Measurements from ENCODE around the gene CMKLR1.

Gene CMKLR1

DNA sequence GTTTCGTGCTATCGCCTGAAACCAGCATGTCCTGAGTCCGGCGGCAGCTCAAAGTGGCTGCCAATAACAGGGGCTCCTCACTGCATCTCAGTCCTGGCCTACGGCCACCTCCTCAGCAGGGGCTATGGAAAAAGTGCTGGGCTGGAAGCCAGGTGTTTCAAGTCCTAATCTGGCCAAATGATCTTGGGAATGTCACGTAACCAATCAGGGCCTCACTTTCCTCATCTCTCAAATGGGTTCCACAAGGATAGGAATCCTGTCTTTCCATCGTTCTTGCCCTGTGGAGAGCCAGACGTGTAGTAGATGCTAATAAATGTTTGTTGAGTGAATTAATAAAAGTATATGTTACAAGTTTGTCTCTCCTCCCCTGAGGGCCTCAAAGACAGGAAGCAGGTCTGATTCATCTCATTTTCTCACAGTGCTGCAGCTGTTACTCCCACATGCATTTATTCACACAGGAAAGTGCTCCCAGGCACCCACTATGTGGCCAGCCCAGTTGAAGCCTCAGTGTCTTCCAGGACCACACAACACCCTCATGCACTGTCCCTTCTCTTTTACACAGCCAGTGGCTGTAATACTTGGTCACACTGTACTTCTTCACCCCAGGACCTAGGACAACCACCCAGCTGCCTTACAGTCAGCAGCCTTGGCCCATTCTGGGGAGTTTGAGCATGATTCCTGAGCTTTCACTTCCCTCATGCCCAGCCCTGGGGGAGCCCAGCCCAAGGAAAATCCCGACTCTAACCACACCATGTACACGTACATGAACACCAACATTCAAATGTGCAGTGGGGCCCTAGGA, 5.0 kb downstream of the CMKLR1 start:
- DNase-seq = no peak

DNA sequence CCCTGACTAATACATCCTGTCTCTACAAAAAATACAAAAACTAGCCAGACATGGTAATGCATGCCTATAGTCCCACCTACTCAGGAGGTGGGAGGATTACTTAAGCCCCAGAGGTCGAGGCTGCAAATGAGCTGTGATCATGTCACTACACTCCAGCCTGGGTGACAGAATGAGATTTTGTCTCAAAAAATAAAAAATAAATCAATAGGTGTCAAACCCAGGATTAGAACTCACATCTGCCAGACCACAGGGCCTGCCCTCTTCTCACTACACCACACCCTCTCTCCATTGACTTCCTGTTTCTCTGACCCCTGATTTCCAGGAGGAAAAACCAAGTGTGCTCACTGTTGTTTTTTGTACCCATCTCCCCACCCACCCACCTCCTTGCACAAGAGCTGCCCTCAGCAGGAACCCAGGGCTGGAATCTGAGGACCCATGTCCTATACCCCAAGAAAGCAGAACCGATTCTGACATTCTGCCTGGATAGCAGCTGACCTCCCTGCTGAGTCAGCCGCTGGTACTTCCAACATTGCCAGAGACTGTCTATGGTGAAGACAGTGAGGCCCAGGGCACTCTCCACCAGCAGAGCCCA, 6.2 kb downstream of the CMKLR1 start:
- no peak for DNase-seq

DNA sequence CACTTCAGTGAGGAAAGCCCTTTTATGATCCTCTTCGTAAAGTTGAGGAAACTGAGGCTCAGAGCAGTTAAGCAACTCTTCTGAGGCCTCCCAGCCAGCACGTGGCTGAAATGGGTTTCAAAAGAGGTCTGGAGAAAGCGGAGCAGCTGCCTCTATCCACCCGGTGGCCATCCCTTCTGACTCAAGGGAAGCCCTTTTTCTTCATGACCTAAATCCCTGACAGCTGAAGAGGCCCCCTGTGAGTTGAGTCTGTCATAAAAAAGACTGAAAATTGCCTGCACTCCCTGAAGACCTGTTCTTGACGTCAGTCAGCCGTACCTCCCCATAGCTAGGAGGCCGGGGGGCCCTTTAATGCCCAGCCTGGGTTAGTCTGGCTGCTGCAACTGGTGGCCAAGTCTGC, 10.7 kb downstream of the CMKLR1 start:
- no peak for DNase-seq

GRCh38 chr12:108327621-108328344, 11.3 kb downstream of the CMKLR1 start:
- no peak for DNase-seq

- DNase-seq = no peak
These were observed 12.8 kb downstream of the CMKLR1 start for GRCh38 chr12:108326254-108326750.

DNA sequence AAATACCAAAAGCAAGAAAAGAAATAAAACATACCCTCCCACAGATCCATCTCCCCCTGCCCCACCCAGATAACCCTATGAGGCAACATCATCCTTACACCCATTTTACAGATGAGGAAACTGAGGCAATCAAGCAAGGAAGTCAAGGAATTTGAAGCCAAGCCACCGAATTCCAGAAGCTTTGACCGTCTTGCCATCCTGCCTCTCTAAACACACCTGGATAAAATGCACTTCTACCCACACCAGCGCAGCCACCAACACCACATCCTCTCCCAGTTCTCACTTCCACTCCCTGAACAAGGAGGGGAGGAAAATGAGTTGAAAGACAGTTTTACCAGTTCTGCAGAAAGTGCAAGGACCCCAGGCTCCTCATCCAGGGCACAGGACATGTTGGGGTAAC, 13.6 kb downstream of the CMKLR1 start:
- no peak for DNase-seq

DNA sequence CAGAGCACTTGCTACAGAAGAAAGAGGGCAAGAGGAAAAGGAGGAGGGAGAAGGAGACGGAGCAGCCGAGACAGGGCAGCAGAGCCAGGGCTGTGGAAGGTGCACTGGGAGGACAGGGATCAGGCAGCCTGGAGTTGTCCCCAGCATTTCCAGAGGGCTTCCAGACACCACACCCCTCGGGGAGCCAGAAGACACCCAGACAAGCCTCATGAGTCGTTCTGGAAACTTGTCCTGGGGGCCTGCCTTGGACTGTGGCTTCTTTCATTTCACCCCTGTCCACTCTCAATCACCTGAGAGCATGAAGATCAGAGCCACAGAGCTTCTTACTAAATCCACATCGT, 14.1 kb downstream of the CMKLR1 start:
- no peak for DNase-seq

GRCh38 chr12:108324351-108325017, 14.6 kb downstream of the CMKLR1 start:
- DNase-seq = no peak

DNA sequence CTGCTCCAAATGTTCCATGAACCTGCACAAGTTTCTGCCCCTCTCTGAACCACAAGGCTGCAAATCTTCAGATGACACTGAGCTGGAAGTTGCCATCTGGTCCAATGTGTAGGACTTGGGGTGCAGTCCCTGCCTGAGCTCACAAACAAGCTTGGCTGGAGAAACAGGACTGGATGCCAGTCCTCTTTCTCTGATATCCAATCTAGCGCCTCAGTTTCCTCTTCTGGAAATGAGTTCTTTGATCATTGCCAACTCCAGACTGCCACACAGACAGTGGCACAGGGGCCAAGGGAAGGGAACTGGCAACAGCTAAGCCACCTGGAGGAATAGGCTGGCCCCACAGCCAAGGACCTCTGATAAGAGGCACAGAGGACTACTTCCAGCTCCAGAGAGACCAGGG, 15.5 kb downstream of the CMKLR1 start:
- DNase-seq = no peak

DNA sequence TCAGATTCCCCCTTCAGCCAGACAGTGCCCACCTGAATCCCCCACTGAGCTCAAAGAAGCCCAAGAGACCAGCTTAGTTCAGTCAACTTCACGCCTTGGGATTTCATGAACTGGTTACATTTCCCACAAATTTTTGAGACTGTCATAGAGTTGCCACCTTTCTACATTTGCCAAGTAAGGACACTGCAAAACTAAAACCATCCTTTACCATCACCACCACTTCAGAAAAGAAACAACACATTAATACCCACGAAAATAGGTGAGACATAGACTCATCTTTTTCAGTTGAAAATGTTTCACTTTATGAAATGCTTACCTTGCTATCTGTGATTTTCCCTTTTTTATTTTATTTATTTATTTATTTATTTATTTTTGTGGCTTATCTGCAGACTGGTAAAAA, 16.1 kb downstream of the CMKLR1 start:
- no peak for DNase-seq

DNA sequence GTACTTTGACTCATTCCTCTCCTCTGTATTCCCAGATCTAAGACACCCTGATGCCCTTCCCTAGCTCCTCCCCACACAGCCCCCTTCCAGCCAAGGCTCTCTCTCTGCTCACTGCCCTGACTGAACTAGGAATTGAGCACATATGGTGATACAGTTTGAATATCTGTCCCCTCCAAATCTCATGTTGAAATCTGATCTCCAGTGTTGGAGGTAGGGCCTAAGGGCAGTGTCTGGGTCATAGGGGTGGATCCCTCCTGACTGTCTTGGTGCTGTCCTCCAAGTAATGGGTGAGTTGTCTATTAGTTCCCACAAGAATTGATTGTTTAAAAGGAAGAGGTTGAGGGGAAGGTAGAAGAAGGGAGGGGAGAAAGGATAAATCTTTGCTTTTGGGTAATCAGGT, 17.4 kb downstream of the CMKLR1 start:
- DNase-seq = no peak

DNA sequence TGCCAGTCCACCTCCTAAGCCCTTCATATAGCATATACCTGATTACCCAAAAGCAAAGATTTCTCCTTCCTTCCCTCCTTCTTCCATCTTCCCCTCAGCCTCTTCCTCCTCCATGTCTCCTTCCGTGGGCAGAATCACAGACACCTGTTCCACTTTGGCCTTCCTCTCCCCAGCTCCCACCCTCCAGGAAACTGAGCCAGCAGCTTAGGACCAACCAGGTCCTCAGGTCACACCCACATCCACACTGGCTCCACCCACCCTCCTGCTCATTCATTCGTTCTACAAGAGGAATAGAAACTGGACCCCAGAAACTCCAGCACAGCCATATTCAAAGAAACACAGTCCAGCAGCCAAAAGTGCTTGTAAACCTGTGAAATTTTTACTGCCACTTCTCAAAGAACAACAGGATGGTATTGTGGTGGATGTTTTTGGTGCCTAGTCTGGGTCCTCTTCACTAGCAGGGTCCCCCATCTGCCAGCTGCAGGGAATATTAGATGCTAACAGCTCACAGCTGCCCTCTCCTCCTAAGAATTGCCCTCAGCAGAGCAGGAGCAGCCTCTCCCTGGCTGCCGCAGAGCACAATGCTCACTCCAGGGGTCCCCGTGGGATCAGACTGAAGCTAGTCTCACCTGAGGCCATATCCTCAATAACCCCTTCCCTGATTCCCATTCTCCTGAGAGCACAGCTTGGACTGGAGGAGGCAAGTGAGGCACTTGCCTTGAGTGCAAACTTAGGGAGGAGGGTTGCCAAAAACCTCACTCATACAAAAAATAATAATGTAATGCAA, 18.4 kb downstream of the CMKLR1 start:
- no peak for DNase-seq

GRCh38 chr12:108319277-108320234, 19.6 kb downstream of the CMKLR1 start:
- DNase-seq = no peak

DNA sequence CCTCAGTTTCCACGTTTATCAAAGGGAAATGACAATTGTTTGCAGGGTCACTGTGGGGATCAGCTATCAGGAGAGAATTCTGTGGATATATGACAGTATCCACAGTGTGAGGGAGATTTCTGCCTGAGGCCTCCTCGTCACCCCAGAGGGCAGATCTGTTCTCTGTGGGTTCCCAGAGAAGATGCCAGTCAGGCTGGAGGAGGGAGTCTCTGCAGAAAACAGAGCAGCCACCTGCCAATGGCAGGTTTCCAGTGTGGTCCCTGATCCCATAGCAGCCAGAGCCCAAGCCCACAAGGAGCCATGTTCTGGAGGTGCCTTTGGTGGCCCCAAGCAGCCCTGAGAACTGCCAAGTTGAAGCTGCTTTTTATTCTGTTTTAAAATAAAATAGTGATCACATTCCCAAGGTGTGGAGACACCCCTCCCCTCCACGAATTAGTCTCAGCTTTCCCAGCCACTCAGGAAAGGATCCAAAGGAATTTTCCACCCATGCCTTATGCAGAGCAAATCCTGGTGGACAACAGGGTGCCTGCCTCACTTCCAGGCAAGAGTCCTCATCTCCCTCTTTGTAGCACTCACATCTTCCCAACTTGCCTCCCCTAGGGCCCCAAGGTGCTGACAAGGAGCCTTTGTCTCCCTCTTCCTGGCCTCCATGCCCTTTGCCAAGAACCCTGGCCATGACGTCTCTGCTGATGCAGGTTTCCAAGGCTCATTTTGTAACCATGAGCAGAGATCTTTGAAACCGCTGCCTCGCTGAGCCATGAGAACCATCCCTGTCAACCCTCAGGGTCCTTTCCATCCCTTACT, 20.4 kb downstream of the CMKLR1 start:
- no peak for DNase-seq

DNA sequence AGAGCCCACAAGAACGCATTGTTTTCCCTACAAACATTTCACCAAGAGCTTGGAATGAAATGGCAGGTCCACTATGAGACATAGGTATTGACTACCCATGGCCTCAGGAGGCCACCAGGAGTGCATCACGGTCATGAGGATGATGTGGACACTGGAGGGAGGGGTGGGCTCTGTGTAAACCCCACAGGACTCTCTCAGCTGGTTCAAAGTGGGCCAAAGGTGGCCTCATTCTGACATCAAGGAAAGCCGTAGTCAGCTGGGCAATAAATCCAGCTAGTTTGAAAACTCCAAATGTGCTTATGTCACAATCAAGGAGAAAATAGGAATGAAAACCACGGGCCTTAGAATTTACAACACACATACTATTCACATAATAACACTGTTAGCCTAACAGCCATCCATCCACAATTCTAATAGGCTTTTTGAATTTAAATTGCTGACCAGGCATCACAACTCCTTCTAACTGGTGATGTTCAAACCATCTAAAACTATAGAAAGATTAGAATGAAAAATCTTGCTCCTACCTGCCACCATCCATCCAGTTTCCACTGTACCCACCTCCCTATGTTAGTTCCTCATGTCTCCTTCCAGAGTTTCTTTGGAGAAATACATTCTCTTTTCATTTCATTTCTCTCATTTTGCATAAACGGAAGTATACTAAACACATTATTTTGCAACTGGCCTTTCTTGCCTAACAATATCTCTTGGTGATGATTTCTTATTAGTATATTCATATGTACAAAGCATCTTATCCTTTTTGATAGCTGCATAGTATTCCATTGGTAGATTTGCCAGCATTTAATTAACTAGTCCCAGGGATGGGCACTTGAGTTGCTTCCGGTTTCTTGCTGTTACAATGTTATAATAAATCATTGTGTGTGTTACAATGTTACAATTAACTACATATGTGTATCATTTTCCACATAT, 21.5 kb downstream of the CMKLR1 start:
- DNase-seq = no peak

DNA sequence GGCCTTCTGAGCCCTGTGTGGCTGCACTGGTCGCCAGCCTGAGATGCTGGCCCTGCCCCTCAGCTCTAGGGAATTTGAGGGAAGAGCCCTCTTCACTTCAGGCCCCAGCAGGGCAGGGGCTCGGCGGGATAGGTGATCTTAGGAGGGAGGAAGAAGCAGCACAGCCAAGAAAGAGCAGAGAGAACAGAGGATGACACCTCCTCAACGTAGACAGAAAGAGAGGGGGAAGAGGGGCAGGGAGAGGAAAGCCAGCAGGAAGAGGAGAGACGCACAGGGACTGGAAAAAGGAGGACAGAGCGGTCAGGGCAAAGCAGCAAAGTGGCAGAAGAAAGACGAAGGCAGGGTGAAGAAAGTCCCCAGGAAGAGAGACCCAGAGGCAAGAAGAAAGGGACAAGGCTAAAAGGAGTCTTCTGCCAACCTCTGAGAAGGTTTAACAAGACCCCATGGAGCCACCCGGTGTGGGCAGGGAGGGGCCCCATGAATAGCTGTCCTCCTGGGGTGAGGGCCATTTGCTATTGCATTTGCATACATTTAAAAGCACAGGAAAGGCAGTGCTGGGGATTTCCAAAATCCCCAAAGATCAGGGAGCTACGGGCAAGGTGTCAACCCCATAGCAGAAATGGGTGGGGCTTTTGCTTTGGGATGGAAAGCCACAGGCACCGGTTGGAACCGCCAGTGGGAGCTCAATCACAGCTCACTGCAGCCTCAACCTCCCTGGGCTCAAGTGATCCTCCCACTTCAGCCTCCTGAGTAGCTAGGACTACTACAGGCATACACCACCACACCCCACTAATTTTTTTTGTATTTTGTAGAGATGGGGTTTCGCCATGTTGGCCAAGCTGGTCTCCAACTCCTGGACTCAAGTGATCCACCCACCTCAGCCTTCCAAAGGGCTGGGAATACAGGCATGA, 22.7 kb downstream of the CMKLR1 start:
- no peak for DNase-seq

DNA sequence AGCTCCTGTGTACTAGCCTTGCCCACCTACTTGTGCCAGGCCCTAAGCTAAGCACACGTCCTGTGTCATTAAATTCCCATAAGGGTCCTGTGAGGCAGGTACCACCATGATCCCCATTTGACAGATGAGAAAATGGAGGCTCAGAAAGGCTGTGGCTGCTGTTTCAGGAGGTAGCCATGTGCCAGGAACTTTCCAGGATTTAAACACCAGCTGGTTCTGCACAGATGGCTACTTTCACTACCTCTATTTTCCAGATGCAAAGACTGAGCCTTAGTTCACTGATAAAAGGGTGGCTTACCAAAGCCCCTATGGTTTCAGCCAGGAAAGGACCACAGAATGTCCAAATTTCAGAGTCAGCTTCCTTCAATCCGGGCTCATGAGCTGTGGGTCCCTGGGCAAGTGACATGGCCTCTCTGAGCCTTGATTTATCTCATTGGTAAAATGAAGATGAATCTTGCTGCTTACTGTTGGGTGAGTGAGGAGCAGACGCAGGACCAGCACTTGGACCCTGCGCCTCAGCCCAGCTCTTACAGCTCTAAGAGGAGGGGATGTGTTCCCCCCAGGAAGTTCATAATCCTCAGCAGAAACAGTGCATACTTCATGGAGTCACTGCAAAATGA, 23.5 kb downstream of the CMKLR1 start:
- no peak for DNase-seq

Measured in stimulated activated CD4-positive, alpha-beta T cell treated with anti-CD3 and anti-CD28 coated beads, Interleukin-12 subunit alpha, Interleukin-12 subunit beta, amount 100 ng/mL, for 4 hours (primary cell).